ENCODE data around the gene TESPA1.
"Not testable (repeated sequence)": the region's sequence is repeated elsewhere in the genome, so short reads cannot be mapped to it uniquely, and the experiment has no call there.

The TESPA1 gene

GRCh38 chr12:54984658-54985376 is at the start of gene TESPA1:
Gene TESPA1, minus strand, starts transcription at chr12:54984762. Its CDS starts 10,200 bp downstream, at chr12:54974562.
- peak; percentile 65 to 70 for DNase-seq (ENCODE audit: low read depth in 2 of 2, low spot score in 1 of 2)

GRCh38 chr12:55034218-55034617 is 49.7 kb upstream of the TESPA1 start:
- DNase-seq (ENCODE audit: low read depth in 2 of 2, low spot score in 1 of 2): no peak

- no peak for DNase-seq (ENCODE audit: low read depth in 2 of 2, low spot score in 1 of 2)
Observed at GRCh38 chr12:55025508-55025907, 40.9 kb upstream of the TESPA1 start.

GRCh38 chr12:55024575-55024974 is 40.0 kb upstream of the TESPA1 start:
- DNase-seq (ENCODE audit: low read depth in 2 of 2, low spot score in 1 of 2): no peak

- DNase-seq (ENCODE audit: low read depth in 2 of 2, low spot score in 1 of 2): no peak
Observed at GRCh38 chr12:55019784-55020183, 35.2 kb upstream of the TESPA1 start, which contains the start of gene NEUROD4. Gene NEUROD4, plus strand, starts transcription at chr12:55019974. Its CDS starts 6,466 bp downstream, at chr12:55026440.

GRCh38 chr12:55017416-55017925 is 32.9 kb upstream of the TESPA1 start:
- no peak for DNase-seq (ENCODE audit: low read depth in 2 of 2, low spot score in 1 of 2)

- DNase-seq (ENCODE audit: low read depth in 2 of 2, low spot score in 1 of 2): no peak
Observed at GRCh38 chr12:55008944-55009585, 24.5 kb upstream of the TESPA1 start.

GRCh38 chr12:55002355-55002754 is 17.8 kb upstream of the TESPA1 start:
- no peak for DNase-seq (ENCODE audit: low read depth in 2 of 2, low spot score in 1 of 2)

GRCh38 chr12:55001198-55001868 is 16.8 kb upstream of the TESPA1 start:
- no peak for DNase-seq (ENCODE audit: low read depth in 2 of 2, low spot score in 1 of 2)

GRCh38 chr12:54998958-54999510 is 14.5 kb upstream of the TESPA1 start:
- no peak for DNase-seq (ENCODE audit: low read depth in 2 of 2, low spot score in 1 of 2)

GRCh38 chr12:54997929-54998522 is 13.5 kb upstream of the TESPA1 start:
- DNase-seq (ENCODE audit: low read depth in 2 of 2, low spot score in 1 of 2): no peak

- no peak for DNase-seq (ENCODE audit: low read depth in 2 of 2, low spot score in 1 of 2)
Observed at GRCh38 chr12:54996205-54996604, 11.6 kb upstream of the TESPA1 start.

- DNase-seq (ENCODE audit: low read depth in 2 of 2, low spot score in 1 of 2): peak; percentile 21 to 26
Observed at GRCh38 chr12:54993181-54993835, 8.7 kb upstream of the TESPA1 start.

- no peak for DNase-seq (ENCODE audit: low read depth in 2 of 2, low spot score in 1 of 2)
Observed at GRCh38 chr12:54991991-54992375, 7.4 kb upstream of the TESPA1 start.

- DNase-seq (ENCODE audit: low read depth in 2 of 2, low spot score in 1 of 2): no peak
Observed at GRCh38 chr12:54991161-54991990, 6.8 kb upstream of the TESPA1 start.

- no peak for DNase-seq (ENCODE audit: low read depth in 2 of 2, low spot score in 1 of 2)
Observed at GRCh38 chr12:54989829-54990228, 5.3 kb upstream of the TESPA1 start.

- DNase-seq (ENCODE audit: low read depth in 2 of 2, low spot score in 1 of 2): no peak
Observed at GRCh38 chr12:54988402-54989054, 4.0 kb upstream of the TESPA1 start.

GRCh38 chr12:54987611-54988231 is 3.2 kb upstream of the TESPA1 start:
- DNase-seq (ENCODE audit: low read depth in 2 of 2, low spot score in 1 of 2): no peak

GRCh38 chr12:54986773-54987172 is 2.2 kb upstream of the TESPA1 start:
- DNase-seq (ENCODE audit: low read depth in 2 of 2, low spot score in 1 of 2): not testable (repeated sequence)

All from stimulated activated CD8-positive, alpha-beta memory T cell treated with anti-CD3 and anti-CD28 coated beads, Interleukin-4, amount 100 ng/mL, for 4 hours (primary cell).